ENCODE measurements around the gene HOTAIR. TPM values are rescaled to one million over a fixed set of nuclear protein-coding genes. Genes with fewer than 3 reads are reported as not detected.
A peak's percentile ranks its signal among the peaks of the same experiment; 100 is the strongest.

HOTAIR gene
- polyA plus RNA-seq, 1 experiment, result not detected

- CTCF ChIA-PET, result interaction anchor here (1.5 kb wide), 1 partner anchor 242 kb away, joined by 4 read pairs; no protein-coding TSS in a partner anchor
- Histone ChIP-seq H3K9me3 (ENCODE audit: control insufficient read depth, insufficient read depth, low read length) (peaks cover 3% of the 10 kb centered on the region; the same call in 1 of the 2 replicates), H3K27me3 (ENCODE audit: control insufficient read depth, insufficient read depth, low read length) (peaks cover 98% of the 10 kb centered on the region), H3K27ac (ENCODE audit: low read depth, low read length) (no peak overlapping the region), H3K4me3 (ENCODE audit: low read depth, low read length) (no peak overlapping the region)
- no peak for DNase-seq (ENCODE audit: low read depth, low spot score)
- TF ChIP-seq CTCF (IDR thresholded peaks at IDR 0.05; ENCODE audit: low read depth, low read length), result no peak
- POLR2A ChIA-PET, result no interaction called here
These were observed 8.7 kb downstream of the HOTAIR start for GRCh38 chr12:53966085-53966384.

- Histone ChIP-seq H3K27me3 (ENCODE audit: control insufficient read depth, insufficient read depth, low read length) (peaks cover 99% of the 10 kb centered on the region), H3K27ac (ENCODE audit: low read depth, low read length) (no peak overlapping the region), H3K9me3 (ENCODE audit: control insufficient read depth, insufficient read depth, low read length) (peaks cover 3% of the 10 kb centered on the region; the same call in 1 of the 2 replicates), H3K4me3 (ENCODE audit: low read depth, low read length) (no peak overlapping the region)
- no peak for TF ChIP-seq CTCF (IDR thresholded peaks at IDR 0.05; ENCODE audit: low read depth, low read length)
- CTCF ChIA-PET, result interaction anchor here (1.5 kb wide), 1 partner anchor 242 kb away, joined by 4 read pairs; no protein-coding TSS in a partner anchor
- DNase-seq (ENCODE audit: low read depth, low spot score), result no peak
- POLR2A ChIA-PET, result no interaction called here
These were observed 9.3 kb downstream of the HOTAIR start for GRCh38 chr12:53965281-53966084.

GRCh38 chr12:53964315-53964713, 10.4 kb downstream of the HOTAIR start:
- ChIA-PET POLR2A (no interaction called here), CTCF (interaction anchor here (0.6 kb wide), 1 partner anchor 227 kb away, joined by 3 read pairs; no protein-coding TSS in a partner anchor)
- no peak overlapping the region for H3K27ac ChIP-seq (ENCODE audit: low read depth, low read length)
- H3K9me3 ChIP-seq (ENCODE audit: control insufficient read depth, insufficient read depth, low read length), result peaks cover 3% of the 10 kb centered on the region; the same call in 1 of the 2 replicates
- no peak for DNase-seq (ENCODE audit: low read depth, low spot score)
- TF ChIP-seq CTCF (IDR thresholded peaks at IDR 0.05; ENCODE audit: low read depth, low read length), result no peak
- H3K27me3 ChIP-seq (ENCODE audit: control insufficient read depth, insufficient read depth, low read length), result peaks cover 99% of the 10 kb centered on the region
- H3K4me3 ChIP-seq (ENCODE audit: low read depth, low read length), result no peak overlapping the region

GRCh38 chr12:53963434-53964314, 11.1 kb downstream of the HOTAIR start:
- peak overlapping the region; percentile 11 for H3K27ac ChIP-seq (ENCODE audit: low read depth, low read length)
- TF ChIP-seq CTCF (IDR thresholded peaks at IDR 0.05; ENCODE audit: low read depth, low read length), result no peak
- DNase-seq (ENCODE audit: low read depth, low spot score), result no peak
- peaks cover 98% of the 10 kb centered on the region for H3K27me3 ChIP-seq (ENCODE audit: control insufficient read depth, insufficient read depth, low read length)
- ChIA-PET CTCF (interaction anchor here (0.6 kb wide), 1 partner anchor 228 kb away, joined by 3 read pairs; no protein-coding TSS in a partner anchor), POLR2A (no interaction called here)
- H3K4me3 ChIP-seq (ENCODE audit: low read depth, low read length), result no peak overlapping the region
- peaks cover 3% of the 10 kb centered on the region; the same call in 1 of the 2 replicates for H3K9me3 ChIP-seq (ENCODE audit: control insufficient read depth, insufficient read depth, low read length)

Data from AG04450 (cell line).